Motor neuron (in vitro differentiated cells): ENCODE data around the gene ZNF691. TPM values are rescaled to one million over a fixed set of nuclear protein-coding genes. Genes with fewer than 3 reads are reported as not detected.
"Not testable (repeated sequence)": the region's sequence is repeated elsewhere in the genome, so short reads cannot be mapped to it uniquely, and the experiment has no call there.

ENCODE experiments used
- ATAC-seq, 8 experiments: fragments of 200-7000 bp; cut with Tn5 transposase; replicated peaks in 6 of 8; 2 replicates each; pipeline ENCODE4 v1.8.0; 2021; ENCODE audit warnings: mild to moderate bottlenecking in 8 of 8, moderate library complexity in 8 of 8
- H3K27ac ChIP-seq, 2 donors: fragments of 250-450 bp; sonication (Bioruptor Pico); 2 replicates each; pipeline ENCODE4 v1.9.0; 2021; ENCODE audit warnings: antibody characterized with exemption in 2 of 2, mild to moderate bottlenecking in 2 of 2, moderate library complexity in 1 of 2
- H3K4me1 ChIP-seq, 2 donors: fragments of 250-450 bp; sonication (Bioruptor Pico); replicated peaks in 1 of 2; 2 replicates each; pipeline ENCODE4 v1.6.1; 2021; ENCODE audit warnings: antibody characterized with exemption in 2 of 2, mild to moderate bottlenecking in 2 of 2, moderate library complexity in 1 of 2
- H3K4me3 ChIP-seq, 5 donors: fragments of 250-450 bp; sonication (Bioruptor Pico); 2 replicates each; pipeline ENCODE4 v1.9.0; 2021; ENCODE audit warnings: antibody characterized with exemption in 5 of 5, mild to moderate bottlenecking in 5 of 5, moderate library complexity in 4 of 5
- WGBS, 10 experiments: fragments of 450-650 bp; shearing (Covaris generic); methylation state at CpG; one replicate each; pipeline ENCODE4 v1.0.0; 2022; 5-methylcytosine and 5-hydroxymethylcytosine counted together
- in situ Hi-C, 9 experiments: fragments of 400-800 bp; cut with MboI; loops; one replicate each; pipeline ENCODE4 v1.15.0; 2021; ENCODE audit warnings: low sequenced_read_pairs in 9 of 9, low pct_unique_long_range_greater_than_20kb in 2 of 9; ENCODE audit not compliant: unreplicated experiment in 9 of 9
- total RNA-seq, 8 experiments: library from RNA; unstranded; fragments of 300-600 nt; gene quantifications; 2 replicates each; pipeline versions ENCODE4 v1.2.3 to v1.2.4, GENCODE V29; 2022

The ZNF691 gene
- total RNA-seq, 8 experiments from 2014 or later: 10.9 to 18.8 (median 15.0) TPM

DNA sequence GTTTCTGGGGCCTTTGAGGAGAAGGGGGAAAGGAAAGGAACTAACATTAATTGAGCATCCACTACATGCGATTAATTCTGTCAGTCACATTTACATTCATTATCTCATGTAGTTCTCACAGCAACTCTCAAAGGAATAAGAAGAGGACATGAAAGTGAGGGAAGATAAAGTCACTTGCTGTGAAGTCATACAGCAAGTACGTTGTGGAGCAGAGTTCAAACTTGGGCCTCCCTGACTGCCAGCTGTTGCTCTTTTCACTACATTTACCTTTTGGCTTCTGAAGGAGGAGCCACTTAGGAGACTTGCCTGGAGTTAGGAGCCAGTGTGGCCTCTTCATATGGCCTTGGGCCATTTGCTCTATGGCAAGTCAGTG lies 6.2 kb downstream of the ZNF691 start:
- peaks cover 3 to 4% of the 10 kb centered on the region in 2 donors for H3K4me1 ChIP-seq
- ATAC-seq: no peak
- no peak overlapping the region for H3K27ac ChIP-seq
- 0 to 100% (median 50%) methylated on average over 1 to 2 of the region's 2 CpGs; no CpG with 5 or more reads in 1 of the 10 experiments for WGBS, 10 experiments
- H3K4me3 ChIP-seq: no peak overlapping the region
- in situ Hi-C loops: no loop called here

GRCh38 chr1:42853116-42853884 lies 6.9 kb downstream of the ZNF691 start:
- Histone ChIP-seq H3K4me1 (no peaks in the 10 kb centered on the region), H3K4me3 (no peak overlapping the region), H3K27ac (no peak overlapping the region)
- ATAC-seq: no peak
- in situ Hi-C loops: no loop called here
- WGBS, 10 experiments: 50 to 97% (median 93%) methylated on average over 1 to 6 of the region's 6 CpGs; no CpG with 5 or more reads in 1 of the 10 experiments

DNA sequence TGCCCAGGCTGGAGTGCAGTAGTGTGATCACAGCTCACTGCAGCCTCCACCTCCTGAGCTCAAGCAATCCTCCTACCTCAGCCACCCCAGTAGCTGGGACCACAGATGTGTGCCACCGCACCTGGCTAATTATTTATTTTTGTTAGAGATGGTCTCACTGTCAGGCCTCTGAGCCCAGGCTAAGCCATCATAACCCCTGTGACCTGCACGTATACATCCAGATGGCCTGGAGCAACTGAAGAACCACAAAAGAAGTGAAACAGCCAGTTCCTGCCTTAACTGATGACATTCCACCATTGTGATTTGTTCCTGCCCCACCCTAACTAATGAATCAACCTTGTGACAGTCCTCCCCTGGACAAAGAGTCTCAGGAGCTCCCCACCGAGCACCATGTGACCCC lies 10.1 kb downstream of the ZNF691 start:
- H3K27ac ChIP-seq, in situ Hi-C loops, H3K4me1 ChIP-seq, ATAC-seq, H3K4me3 ChIP-seq: not testable (repeated sequence)
- 92 to 100% (median 100%) methylated on average over 1 to 2 of the region's 3 CpGs; no CpG with 5 or more reads in 7 of the 10 experiments for WGBS, 10 experiments

DNA sequence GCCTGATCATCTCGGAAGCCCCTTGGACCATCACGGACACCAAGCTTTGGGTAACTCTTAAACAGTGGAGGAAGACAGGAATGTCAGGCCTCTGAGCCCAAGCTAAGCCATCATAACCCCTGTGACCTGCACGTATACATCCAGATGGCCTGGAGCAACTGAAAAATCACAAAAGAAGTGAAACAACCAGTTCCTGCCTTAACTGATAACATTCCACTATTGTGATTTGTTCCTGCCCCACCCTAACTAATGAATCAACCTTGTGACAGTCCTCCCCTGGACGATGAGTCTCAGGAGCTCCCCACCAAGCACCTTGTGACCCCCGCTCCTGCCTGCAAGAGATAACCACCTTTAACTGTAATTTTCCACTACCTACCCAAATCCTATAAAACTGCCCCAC lies 13.0 kb downstream of the ZNF691 start:
- ATAC-seq, H3K4me1 ChIP-seq, in situ Hi-C loops, H3K4me3 ChIP-seq, H3K27ac ChIP-seq: not testable (repeated sequence)
- 52 to 100% (median 86%) methylated on average over 1 to 5 of the region's 5 CpGs; no CpG with 5 or more reads in 3 of the 10 experiments for WGBS, 10 experiments

- 54 to 100% (median 79%) methylated on average over 1 to 4 of the region's 4 CpGs; no CpG with 5 or more reads in 1 of the 10 experiments for WGBS, 10 experiments
- H3K4me3 ChIP-seq: no peak overlapping the region
- ATAC-seq: peak in 1 of 8 experiments; percentile 44
Measured at GRCh38 chr1:42860339-42861013, 14.1 kb downstream of the ZNF691 start.

DNA sequence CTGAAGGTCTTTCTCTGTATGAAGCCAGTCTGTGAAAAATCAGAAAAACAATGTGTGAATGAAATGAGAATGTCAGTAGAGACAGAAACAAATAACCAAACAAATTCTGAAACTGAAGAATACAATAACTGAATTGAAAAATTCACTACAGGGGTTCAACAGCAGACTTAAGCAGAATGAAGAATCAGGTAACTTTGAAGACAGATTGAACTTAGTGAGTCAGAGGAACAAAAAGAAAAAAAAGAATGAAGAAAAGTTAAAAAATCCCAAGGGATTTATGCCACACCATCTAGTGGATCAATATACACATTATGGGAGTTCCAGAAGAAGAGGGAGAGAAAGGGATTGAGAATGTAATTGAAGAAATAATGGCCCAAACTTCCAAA lies 14.6 kb downstream of the ZNF691 start:
- H3K27ac ChIP-seq: no peak overlapping the region
- in situ Hi-C loops: no loop called here
- H3K4me1 ChIP-seq: no peaks in the 10 kb centered on the region
- no peak for ATAC-seq
- H3K4me3 ChIP-seq: no peak overlapping the region

More at GRCh38 chr1:42860339-42861013, 14.1 kb downstream of the ZNF691 start:
- Histone ChIP-seq H3K4me1 (no peaks in the 10 kb centered on the region), H3K27ac (no peak overlapping the region)
- in situ Hi-C loops: no loop called here

DNA sequence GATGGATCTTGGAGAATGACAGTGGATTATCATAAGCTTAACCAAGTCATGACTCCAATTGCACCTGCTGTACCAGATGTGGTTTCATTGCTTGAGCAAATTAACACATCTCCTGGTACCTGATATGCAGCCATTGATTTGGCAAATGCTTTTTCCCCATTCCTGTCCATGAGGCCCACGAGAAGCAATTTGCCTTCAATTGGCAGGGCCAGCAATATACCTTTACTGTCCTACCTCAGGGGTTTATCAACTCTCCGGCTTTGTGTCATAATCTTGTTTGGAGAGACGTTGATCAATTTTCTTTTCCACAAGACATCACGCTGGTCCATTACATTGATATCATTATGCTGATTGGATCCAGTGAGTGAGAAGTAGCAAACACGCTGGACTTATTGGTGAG lies 20.1 kb downstream of the ZNF691 start:
- H3K4me3 ChIP-seq: no peak overlapping the region
- H3K27ac ChIP-seq: no peak overlapping the region
- ATAC-seq: no peak
- 0 to 93% (median 75%) methylated on average over 1 to 5 of the region's 5 CpGs for WGBS, 10 experiments
- H3K4me1 ChIP-seq: no peaks in the 10 kb centered on the region
- in situ Hi-C loops: no loop called here

DNA sequence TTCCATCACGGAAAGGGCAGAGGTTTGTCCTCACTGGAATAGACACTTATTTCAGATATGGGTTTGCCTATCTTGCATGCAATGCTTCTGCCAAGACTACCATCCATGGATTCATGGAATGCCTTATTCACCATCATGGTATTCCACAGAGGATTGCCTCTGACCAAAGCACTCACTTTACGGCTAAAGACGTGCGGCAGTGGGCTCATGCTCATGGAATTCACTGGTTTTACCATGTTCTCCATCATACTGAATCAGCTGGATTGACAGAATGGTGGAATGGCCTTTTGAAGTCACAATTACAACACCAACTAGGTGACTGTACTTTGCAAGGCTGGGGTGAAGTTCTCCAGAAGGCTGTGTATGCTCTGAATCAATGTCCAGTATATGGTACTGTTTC lies 22.1 kb downstream of the ZNF691 start:
- in situ Hi-C loops, H3K4me1 ChIP-seq, H3K4me3 ChIP-seq, ATAC-seq, H3K27ac ChIP-seq: not testable (repeated sequence)
- WGBS, 10 experiments: 69 to 100% (median 88%) methylated on average over 1 to 4 of the region's 4 CpGs; no CpG with 5 or more reads in 6 of the 10 experiments

DNA sequence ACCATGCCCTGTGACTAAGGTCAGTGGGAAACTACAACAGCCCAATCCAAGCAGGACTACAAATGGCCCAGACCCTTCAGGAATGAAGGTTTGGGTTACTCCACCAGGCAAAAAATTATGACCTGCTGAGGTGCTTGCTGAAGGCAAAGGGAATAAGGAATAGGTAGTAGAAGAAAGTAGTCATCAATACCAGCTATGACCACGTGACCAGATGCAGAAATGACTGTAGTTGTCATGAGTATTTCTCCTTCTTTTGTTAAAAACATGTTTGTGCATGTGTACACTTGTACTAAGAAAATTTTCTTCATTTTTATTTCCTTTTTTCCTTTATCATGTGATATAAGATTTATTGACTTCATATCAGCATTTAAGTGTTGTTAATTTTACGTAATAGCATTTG lies 22.8 kb downstream of the ZNF691 start:
- WGBS, 10 experiments: 37 to 89% (median 66%) methylated on average over 1 to 2 of the region's 2 CpGs; no CpG with 5 or more reads in 1 of the 10 experiments
- H3K4me3 ChIP-seq, H3K4me1 ChIP-seq, H3K27ac ChIP-seq, ATAC-seq, in situ Hi-C loops: not testable (repeated sequence)

DNA sequence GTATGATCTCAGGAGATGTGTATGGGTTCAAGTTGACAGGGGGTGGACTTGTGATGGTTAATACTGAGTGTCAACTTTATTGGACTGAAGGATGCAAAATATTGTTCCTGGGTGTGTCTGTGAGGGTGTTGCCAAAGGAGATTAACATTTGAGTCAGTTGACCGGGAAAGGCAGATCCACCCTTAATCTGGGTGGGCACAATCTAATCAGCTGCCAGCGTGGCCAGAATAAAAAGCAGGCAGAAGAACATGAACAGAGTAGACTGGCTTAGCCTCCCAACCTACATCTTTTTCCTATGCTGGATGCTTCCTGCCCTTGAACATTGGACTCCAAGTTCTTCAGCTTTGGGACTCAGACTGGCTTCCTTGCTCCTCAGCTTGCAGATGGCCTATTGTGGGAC lies 23.3 kb downstream of the ZNF691 start:
- in situ Hi-C loops, ATAC-seq, H3K4me1 ChIP-seq, H3K27ac ChIP-seq, H3K4me3 ChIP-seq: not testable (repeated sequence)
- WGBS, 10 experiments: 0 to 83% (median 0%) methylated on average over 1 to 2 of the region's 2 CpGs; no CpG with 5 or more reads in 3 of the 10 experiments

GRCh38 chr1:42873108-42873507 lies 26.7 kb downstream of the ZNF691 start:
- ATAC-seq, H3K27ac ChIP-seq, H3K4me3 ChIP-seq, in situ Hi-C loops, H3K4me1 ChIP-seq: not testable (repeated sequence)

GRCh38 chr1:42873670-42874069 lies 27.3 kb downstream of the ZNF691 start:
- WGBS, 10 experiments: 8 to 100% (median 73%) methylated on average over 1 of the region's 1 CpG; no CpG with 5 or more reads in 1 of the 10 experiments
- Histone ChIP-seq H3K4me1 (no peaks in the 10 kb centered on the region), H3K27ac (no peak overlapping the region), H3K4me3 (no peak overlapping the region)
- in situ Hi-C loops: no loop called here
- no peak for ATAC-seq

DNA sequence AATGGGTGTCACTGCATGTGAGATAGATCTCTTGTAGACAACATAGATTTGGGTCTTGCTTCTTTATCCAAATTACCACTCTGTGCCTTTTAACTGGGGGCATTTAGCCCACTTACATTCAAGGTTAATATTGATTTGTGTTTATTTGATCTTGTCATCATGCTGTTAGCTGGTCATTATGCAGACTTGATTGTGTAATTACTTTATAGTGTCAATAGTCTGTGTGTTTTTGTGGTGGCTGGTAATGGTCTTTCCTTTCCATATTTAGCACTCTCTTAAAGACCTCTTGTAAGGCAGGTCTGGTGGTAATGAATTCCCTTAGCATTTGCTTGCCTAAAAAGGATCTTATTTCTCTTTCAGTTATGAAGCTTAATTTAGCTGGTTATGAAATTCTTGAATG lies 29.6 kb downstream of the ZNF691 start:
- in situ Hi-C loops: no loop called here
- H3K27ac ChIP-seq: no peak overlapping the region
- H3K4me1 ChIP-seq: no peaks in the 10 kb centered on the region
- ATAC-seq: no peak
- no peak overlapping the region for H3K4me3 ChIP-seq

- Histone ChIP-seq H3K4me1 (no peaks in the 10 kb centered on the region), H3K4me3 (no peak overlapping the region), H3K27ac (no peak overlapping the region)
- no peak for ATAC-seq
- in situ Hi-C loops: no loop called here
- 44 to 64% methylated on average over 2 of the region's 2 CpGs; no CpG with 5 or more reads in 8 of the 10 experiments for WGBS, 10 experiments
Measured at GRCh38 chr1:42877380-42877779, 31.0 kb downstream of the ZNF691 start.
